Activated CD4-positive, alpha-beta T cell treated with anti-CD3 and anti-CD28 coated beads for 24 hours (primary cell): ENCODE measurements around the gene CCDC17.
"Not testable (repeated sequence)": the region's sequence is repeated elsewhere in the genome, so short reads cannot be mapped to it uniquely, and the experiment has no call there.

Source experiments
- DNase-seq, 2 donors: peaks; one replicate each; pipeline ENCODE4 v3.0.0-alpha.2; 2020; ENCODE audit warnings: low read depth in 2 of 2

Gene CCDC17

GRCh38 chr1:45621895-45622523 lies 1.8 kb downstream of the CCDC17 start:
- no peak for DNase-seq

DNA sequence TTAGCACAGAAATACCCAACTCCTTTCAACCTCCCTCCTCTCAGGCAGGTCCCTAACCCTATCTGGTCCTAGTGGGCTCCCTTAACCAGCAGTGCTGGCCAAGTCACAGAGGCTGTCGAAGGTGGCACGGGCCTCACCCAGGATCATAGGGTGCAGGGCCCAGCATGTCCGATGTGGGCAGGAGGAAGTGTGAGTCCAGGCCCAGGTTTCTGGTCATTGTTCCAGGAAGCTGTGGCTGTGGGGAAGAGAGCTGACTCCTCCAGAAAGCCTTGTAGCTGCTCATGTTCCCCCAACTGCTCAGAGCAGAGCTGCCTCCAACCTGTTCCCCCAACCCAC lies 2.4 kb downstream of the CCDC17 start:
- no peak for DNase-seq

DNA sequence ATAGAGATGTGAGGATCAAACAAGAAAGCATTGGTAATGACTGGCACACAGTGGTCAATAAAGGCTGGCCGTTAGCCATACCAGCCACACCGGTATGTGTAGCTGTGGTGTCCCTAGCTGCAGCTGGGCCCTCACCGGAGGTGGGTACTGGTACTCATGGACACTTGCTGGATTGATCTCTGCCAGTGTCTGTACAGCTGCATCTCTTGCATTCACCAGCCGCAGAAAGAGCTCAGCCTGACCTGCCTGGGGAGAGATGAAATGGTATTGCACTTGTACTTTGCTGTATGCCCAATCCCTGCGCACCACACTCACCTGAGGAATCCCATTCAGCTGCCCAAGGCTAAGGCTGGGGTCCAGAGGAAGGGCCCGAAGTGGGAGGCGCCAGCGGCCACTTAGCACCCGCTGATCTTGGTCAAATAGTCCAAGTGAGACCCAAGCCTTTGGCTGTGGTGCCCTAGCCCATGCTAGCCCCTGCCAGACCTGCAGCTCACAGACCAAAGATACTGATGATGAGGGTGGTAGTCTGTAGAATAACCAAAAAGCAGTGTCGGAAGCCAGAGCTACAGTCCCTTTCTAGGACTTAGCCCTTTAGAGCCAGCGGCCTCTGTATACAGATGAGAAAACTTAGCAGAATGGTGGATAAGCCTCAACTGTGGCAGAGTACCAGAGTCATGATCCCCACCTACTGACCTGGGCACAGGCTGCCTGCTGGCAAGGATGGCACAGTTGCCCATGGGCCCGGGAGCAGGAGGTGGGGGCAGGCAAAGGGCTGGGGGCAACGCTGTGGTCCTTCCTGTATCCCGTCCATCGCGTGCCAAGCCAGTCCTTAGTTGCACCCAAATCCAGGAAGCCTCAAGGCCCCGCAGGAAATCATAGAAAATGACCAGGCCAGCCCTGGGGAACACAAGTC lies 3.0 kb downstream of the CCDC17 start:
- no peak for DNase-seq

DNA sequence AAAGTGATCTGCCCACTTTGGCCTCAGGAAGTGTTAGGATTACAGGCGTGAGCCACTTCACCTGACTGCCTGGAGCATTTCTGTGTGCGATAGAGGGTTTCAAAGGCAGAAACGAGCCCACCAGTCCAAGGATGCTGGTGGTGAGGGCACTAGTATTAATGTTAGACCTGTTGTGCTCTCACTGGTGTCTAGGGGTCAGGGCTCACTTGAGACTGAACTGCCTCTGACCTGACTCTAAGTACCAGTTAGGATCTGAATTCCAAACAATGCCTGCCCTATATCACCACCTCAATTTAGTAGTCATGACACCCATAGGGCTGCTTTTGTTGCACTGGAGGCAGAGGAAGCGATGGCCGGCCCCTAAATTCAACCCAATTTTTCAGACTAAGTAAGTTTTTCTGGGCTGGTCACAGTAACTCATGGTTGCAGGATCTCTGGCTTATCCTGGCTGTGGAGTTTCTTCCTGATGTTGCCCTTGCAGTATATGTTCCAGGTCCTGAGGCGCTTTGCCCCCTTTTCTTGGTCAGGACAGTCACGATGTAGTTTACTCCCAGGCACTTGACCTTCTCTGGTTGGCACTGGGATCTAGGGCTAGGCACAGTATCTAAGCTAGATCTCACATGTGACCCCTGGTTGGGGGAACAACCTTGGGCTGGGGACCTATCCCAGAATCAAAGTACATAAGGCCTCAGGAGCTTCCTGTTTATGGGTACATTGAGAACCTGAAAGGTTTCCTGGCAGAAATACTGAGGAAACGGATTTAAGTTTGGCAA lies 4.5 kb downstream of the CCDC17 start:
- no peak for DNase-seq

- no peak for DNase-seq
Observed at GRCh38 chr1:45617618-45618017, 6.2 kb downstream of the CCDC17 start.

GRCh38 chr1:45615885-45616284 lies 8.0 kb downstream of the CCDC17 start:
- no peak for DNase-seq

DNA sequence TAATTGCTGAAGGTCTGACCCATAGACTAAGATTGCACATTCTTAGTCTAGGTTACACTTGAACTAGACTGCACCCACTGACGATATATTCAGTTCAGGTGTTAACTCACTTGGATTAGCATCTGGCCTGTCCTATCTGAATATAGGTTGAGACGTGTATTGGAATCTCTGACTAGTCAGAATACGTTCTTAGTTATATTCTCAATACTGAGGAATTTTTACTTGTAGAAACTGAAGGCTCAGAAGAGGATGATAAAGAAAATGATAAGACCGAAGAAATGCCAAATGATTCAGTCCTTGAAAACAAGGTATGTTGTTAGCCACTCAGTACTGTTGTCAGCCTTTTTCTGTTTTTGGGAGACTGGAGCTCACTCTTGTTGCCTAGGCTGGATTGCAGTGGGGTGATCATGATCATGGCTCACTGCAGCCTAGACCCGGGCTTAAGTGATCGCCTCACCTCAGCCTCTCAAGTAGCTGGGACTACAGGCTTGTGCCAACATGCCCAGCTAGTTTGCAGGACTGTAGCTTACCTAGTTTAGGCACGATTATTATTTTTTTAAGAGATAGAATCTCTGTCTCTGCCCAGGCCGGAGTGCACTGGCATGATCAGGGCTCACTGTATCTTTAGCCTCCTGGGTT lies 10.8 kb downstream of the CCDC17 start:
- no peak for DNase-seq

DNA sequence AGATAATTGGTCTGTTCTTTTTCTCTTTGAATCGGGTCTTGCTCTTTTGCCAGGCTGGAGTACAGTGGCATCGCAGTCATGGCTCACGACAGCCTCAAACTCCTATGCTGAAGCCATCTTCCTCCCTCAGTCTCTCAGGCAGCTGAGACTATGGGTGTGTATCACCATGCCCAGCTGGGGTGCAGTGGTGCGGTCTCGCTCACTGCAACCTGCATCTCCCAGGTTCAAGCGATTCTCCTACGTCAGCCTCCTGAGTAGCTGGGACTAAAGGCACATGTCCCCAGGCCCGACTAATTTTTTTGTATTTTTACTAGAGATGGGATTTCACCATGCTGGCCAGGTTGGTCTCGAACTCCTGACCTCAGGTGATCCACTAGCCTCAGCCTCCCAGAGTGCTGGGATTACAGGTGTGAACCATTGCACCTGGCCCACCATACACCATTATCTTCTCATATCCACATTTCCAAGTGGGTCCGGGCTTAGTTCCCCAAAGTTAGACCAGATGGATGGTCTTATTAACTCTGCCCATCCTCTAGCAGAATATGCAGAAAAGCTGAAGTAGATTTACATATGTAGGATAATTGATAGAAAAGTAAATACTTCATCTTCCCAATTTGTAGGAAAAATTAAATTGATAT lies 13.1 kb downstream of the CCDC17 start:
- DNase-seq = no peak

DNA sequence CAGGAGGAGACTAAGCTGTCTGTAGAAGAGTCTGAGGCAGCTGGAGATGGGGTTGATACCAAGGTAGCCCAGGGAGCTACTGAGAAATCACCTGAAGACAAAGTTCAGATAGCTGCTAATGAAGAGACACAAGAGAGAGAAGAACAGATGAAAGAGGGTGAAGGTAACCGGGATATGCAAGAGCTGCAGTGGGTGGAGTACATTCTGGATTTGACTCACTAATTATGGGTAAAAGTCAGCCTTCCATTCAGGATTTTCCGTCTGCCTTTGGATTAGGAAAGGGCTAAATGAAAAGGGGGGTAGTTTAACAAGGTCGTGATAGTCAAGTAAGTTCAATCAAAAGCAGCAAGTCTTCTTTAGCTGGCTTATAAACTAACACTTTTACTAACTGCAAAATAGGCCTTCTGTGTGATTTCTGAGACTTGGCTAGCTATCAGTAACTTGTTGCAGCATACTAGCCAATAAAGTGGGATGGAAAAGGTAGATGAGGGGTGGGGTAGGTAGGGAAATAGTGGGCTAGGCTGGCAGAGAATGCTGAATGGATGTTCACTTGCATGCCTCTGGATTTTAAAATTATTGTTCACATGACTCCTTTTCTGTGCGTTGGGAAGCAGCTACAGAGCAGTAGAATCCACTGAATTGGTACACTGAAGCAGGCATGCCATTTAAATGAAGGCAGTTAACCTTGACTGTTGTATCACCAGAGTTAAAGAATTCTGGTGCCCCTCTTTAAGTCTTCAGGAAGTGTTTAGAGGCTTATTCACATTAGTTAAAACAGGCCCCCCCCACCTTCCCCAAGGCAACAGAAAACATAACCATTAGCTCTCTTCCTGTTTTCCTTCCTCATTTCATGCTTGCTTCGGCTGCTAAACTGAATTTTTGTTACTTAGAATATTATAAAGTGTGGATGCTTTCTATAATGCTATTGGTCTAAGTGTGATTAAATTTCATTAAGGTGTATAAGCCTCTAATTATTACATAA lies 15.4 kb downstream of the CCDC17 start:
- DNase-seq = no peak

DNA sequence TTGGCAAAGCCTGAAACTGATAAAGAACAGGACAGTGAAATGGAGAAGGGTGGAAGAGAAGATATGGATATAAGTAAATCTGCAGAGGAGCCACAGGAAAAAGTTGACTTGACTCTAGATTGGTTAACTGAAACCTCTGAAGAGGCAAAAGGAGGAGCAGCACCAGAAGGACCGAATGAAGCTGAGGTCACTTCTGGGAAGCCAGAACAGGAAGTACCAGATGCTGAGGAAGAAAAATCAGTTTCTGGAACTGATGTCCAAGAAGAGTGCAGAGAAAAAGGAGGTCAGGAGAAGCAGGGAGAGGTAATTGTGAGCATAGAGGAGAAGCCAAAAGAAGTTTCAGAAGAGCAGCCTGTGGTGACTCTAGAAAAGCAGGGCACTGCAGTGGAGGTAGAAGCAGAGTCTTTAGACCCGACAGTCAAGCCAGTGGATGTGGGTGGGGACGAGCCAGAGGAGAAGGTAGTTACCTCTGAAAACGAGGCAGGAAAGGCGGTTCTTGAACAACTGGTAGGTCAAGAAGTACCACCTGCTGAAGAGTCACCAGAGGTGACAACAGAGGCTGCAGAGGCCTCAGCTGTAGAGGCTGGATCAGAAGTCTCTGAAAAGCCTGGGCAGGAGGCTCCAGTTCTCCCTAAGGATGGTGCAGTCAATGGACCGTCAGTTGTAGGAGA lies 16.3 kb downstream of the CCDC17 start:
- DNase-seq = no peak

- no peak for DNase-seq
Observed at GRCh38 chr1:45604239-45604638, 19.6 kb downstream of the CCDC17 start.

DNA sequence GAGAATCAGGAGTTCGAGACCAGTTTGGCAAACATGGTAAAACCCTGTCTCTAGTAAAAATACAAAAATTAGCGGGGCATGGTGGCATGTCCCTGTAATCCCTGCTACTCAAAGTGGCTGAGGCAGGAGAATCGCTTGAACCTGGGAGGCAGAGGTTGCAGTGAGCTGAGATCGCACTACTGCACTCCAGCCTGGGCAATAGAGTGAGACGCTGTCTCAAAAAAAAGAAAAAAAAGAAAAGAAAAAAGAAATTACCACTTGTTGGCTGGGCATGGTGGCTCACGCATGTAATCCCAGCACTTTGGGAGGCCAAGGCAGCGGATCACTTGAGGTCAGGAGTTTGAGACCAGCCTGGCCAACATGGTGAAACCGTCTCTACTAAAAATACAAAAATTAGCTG lies 27.1 kb downstream of the CCDC17 start:
- not testable (repeated sequence) for DNase-seq

DNA sequence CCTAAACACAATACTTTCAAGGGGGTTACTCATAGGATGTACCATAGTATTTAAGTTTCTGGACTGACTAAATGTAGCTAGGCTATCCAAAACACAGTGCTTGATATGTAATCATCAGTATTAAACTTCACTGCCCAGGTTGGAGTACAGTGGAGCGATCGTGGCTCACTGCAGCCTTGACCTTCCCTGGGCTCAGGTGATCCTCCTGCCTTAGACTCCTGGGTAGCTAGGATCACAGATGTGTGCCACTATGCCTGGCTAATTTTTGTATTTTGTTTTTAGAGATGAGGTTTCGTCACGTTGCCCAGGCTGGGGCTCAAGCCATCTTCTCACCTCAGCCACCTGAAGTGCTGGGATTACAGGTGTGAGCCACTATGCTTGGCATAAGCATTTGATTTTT lies 29.4 kb downstream of the CCDC17 start:
- DNase-seq = no peak

- no peak for DNase-seq
Observed at GRCh38 chr1:45589861-45590260, 34.0 kb downstream of the CCDC17 start.

- DNase-seq = no peak
Observed at GRCh38 chr1:45586769-45587168, 37.1 kb downstream of the CCDC17 start.

GRCh38 chr1:45585496-45586075 lies 38.3 kb downstream of the CCDC17 start:
- no peak for DNase-seq

GRCh38 chr1:45585110-45585426 lies 38.8 kb downstream of the CCDC17 start:
- no peak for DNase-seq

DNA sequence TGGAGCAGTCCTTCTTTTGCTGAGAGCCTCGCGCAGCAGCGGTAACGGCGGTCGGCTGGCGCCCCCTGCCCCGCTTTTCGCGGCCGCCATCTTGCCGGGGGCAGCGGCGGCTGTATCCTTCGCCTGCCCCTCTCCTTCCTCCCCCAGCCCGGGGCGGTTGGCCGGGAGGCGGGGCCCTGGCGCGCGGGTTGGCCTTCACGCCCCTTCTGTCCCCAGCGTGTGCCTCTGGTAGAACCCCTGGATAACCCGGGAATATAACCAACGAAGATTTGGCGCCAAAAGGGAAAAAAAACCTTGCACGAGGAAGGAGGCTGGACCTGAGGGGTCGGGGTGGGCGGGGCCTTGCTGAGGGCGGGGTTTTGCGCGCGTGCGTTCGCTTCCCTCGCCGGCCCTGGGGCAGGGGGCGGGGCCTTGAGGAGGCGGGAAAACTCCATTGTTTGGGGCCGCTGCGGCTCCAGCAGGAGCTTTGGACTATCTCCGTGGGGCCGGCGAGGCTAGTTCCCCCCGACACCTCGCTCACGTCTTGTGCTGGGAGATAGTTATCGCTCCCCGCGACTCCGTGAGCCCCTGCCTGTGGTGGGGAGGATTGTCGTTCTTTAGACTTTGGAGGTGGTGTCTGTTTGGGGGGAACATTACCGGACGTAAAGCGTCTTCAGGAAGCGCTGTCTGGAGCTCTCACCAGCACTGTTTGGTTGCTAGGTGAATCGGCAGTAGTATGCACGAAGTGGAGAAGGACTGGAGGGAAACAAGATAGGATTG lies 39.3 kb downstream of the CCDC17 start:
- DNase-seq = peak; percentile 77 to 87
